Erythroblast (primary cell): ENCODE data around the gene GABRB2.

ENCODE experiments used
- GATA1 ChIP-seq: IDR thresholded peaks from 2 replicates; pipeline ENCODE4 v1.6.1; 2011; ENCODE audit warnings: low read depth, mild to moderate bottlenecking, control low read depth, low read length, moderate library complexity
- POLR2A ChIP-seq: IDR thresholded peaks from 2 replicates; pipeline ENCODE4 v1.6.1; 2011; ENCODE audit warnings: mild to moderate bottlenecking, low read length

- TF ChIP-seq POLR2A (no peak), GATA1 (no peak)
Measured at GRCh38 chr5:161507591-161507990, 38.9 kb downstream of the GABRB2 start.
